LNCaP clone FGC (cell line): Measurements from ENCODE around the gene PPP2R2D.

Experiments used
- DNase-seq: peaks from one replicate; pipeline ENCODE4 v3.0.0-alpha.2; 2011; ENCODE audit warnings: low read depth
- H3K4me3 ChIP-seq: 2 replicates; pipeline ENCODE4 v1.5.1; 2011; ENCODE audit warnings: mild to moderate bottlenecking, low read depth, low read length, control low read depth
- CTCF ChIP-seq: IDR thresholded peaks from 2 replicates; pipeline ENCODE4 v1.5.1; 2012; ENCODE audit warnings: mild to moderate bottlenecking; ENCODE audit not compliant: control insufficient read depth, insufficient read depth; ENCODE audit errors: extremely low read depth

The PPP2R2D gene

GRCh38 chr10:131961047-131961776, 60.4 kb downstream of the PPP2R2D start:
- no peak for TF ChIP-seq CTCF
- H3K4me3 ChIP-seq: peak overlapping the region; percentile 50
- no peak for DNase-seq

- H3K4me3 ChIP-seq: peak overlapping the region; percentile 50
- no peak for DNase-seq
- TF ChIP-seq CTCF: no peak
Measured at GRCh38 chr10:131961777-131962662, 61.2 kb downstream of the PPP2R2D start.

GRCh38 chr10:131963350-131963749, 62.5 kb downstream of the PPP2R2D start:
- no peak for DNase-seq
- no peak for TF ChIP-seq CTCF
- H3K4me3 ChIP-seq: no peak overlapping the region

- H3K4me3 ChIP-seq: no peak overlapping the region
- no peak for DNase-seq
- TF ChIP-seq CTCF: no peak
Measured at GRCh38 chr10:131963811-131964210, 63.0 kb downstream of the PPP2R2D start.

- TF ChIP-seq CTCF: no peak
- no peak for DNase-seq
- H3K4me3 ChIP-seq: no peak overlapping the region
Measured at GRCh38 chr10:131964298-131964697, 63.5 kb downstream of the PPP2R2D start.

GRCh38 chr10:131968949-131969348, 68.1 kb downstream of the PPP2R2D start:
- H3K4me3 ChIP-seq: no peak overlapping the region
- TF ChIP-seq CTCF: no peak
- DNase-seq: no peak

GRCh38 chr10:131970946-131971345, 70.1 kb downstream of the PPP2R2D start:
- no peak for DNase-seq
- H3K4me3 ChIP-seq: no peak overlapping the region
- no peak for TF ChIP-seq CTCF
